GM21423 (cell line): Measurements from ENCODE around the gene MAPRE3.

Source experiments
- ATAC-seq: cut with Tn5 transposase; IDR thresholded peaks from one replicate; pipeline ENCODE4 v1.9.1; 2021; ENCODE audit warnings: mild to moderate bottlenecking, moderate library complexity; ENCODE audit not compliant: unreplicated experiment

The MAPRE3 gene

GRCh38 chr2:27009716-27010115 is 39.3 kb downstream of the MAPRE3 start:
- no peak for ATAC-seq

DNA sequence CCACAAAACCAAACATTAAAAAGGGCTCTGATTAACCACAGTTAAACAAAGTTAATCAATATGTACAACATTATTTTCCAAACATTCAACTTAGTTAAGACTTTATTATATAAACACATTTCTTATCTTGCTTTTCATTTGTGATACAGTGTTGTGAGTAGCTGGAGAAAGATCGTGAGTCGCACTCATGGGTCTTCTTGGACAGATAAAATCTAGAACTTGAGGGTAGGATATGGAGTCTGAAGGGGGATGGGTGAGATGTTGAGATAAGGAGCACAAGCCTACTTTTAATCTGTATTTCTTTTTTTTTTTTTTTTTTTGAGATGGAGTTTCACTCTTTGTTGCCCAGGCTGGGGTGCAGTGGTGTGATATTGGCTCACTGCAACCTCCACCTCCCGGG is 39.7 kb downstream of the MAPRE3 start:
- ATAC-seq: no peak

GRCh38 chr2:27013738-27014137 is 43.3 kb downstream of the MAPRE3 start:
- no peak for ATAC-seq

- ATAC-seq: no peak
Observed at GRCh38 chr2:27014771-27015433, 44.5 kb downstream of the MAPRE3 start.

DNA sequence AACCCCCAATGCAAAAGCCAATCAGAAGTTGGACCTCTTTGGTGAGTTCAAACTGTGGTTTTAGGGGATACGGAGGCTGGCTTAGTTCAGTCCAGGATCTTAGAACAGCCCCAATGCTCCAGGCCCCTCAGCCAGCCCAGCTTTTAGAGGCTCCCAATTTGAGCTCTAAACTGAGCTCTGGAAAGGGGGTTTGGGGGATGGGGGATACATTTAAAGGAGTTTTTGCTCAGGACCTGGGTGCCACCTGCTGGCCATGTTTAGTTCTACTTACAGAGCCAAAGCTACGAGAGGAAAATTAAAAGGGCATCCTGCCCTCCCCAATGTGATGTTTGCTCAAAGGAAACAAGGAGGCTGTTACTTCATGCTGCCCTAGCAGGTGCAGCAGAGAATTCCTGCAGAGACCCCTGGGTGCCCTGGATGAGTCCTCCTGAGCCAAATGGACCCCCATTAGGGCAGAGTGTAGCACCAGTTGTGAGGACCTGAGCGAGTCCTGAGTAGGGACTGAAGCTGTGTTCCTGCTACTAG is 46.4 kb downstream of the MAPRE3 start:
- ATAC-seq: no peak

DNA sequence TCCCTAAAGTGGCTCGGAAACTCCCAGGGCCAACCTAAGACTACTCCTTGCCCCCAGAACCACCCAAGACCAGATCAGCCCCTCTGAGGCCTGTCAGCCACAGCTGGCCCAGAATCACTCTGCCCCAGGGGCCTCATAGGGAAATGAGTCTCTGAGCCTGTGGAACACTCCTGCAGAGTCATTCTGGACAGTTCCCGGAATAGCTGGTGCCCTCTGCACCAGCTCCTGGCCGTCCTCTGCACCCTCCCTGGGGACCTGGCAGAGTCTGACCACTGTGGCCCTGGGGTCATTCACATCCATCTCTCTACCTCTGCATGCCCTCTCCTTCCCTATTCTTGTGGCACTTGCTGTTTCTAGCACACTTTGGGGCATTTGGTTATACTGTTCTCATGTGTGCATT is 47.7 kb downstream of the MAPRE3 start:
- ATAC-seq: no peak

- ATAC-seq: no peak
Observed at GRCh38 chr2:27019459-27019858, 49.0 kb downstream of the MAPRE3 start.

DNA sequence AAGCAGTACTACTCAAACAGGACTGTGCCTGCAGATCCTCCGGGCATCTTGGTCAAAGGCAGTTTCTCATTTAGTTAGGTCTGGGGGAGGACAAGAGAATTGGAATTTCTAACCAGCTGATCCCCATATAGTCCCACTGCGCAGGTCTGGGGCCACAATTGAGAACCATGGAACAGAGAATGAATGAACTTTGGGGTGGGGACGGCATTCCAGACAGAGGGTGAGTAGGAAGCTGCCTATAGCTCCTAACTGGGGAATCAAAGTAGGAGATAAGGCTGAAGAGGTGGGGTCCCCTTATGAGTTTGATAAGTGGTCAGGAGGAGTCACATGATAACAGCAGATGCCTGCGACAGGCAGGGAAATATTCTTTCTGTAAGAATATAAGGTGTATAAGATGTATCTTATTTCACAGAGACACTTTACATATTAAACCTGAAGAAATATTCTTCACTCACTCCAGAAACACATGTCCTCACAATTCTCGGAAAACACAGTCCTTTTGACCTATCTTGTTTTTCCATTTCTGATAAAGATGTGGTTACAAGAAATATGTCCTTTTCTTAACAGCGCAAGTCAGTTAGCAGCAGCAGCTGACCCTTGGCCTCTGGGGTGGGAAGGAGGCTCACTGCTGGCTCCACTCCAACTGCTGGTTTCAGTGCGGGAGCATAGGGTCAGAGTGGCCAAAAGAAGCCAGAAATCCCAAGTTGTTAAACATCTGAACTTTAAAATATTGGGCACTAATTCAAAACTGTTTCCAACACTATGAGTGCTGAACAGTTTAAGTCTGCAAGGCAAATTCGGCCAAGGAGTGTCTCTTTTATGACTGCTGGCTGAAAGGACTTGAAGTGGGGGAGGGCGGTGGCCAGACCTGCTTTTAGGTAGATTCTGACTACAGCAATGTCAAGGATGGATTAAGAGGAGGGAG is 49.8 kb downstream of the MAPRE3 start:
- ATAC-seq: no peak

DNA sequence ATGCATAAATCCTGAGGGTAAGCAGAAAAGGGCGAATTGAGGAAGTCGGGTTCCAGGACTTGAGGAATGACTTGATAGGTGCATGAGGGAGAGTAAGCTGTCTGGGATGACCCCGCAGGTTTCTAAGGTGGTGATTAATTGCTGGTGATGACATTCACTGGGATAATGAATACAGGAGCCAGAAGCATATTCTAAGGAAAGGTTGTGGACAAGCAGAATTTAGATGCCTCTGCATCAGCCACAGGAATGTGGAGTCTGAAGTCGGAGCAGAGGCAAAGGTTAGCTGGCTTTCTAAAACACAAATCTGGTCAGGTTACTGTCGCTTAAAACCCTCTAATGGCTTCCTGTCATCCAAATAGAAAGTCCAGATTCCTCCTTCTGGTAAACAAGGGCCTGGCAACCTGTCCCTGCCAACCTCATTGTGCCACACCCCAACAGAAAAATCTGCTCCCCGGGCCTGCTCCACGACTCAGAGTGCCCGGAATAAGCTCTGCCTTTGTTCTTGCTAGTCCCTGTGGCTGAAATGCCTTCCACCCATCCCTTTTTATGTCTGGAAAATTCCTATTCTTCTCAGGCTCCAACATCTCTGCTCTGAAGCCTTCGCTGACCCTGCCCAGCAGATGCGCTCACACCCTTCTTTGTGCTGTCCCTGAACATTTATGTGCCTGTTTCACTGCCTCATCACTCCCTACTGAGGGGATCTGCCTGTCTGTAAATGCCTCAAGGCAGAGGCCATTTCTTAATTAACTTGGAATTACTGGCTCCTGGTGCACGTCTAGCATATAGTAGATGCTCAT is 51.0 kb downstream of the MAPRE3 start:
- ATAC-seq: no peak

- ATAC-seq: no peak
Observed at GRCh38 chr2:27023740-27024139, 53.3 kb downstream of the MAPRE3 start.

DNA sequence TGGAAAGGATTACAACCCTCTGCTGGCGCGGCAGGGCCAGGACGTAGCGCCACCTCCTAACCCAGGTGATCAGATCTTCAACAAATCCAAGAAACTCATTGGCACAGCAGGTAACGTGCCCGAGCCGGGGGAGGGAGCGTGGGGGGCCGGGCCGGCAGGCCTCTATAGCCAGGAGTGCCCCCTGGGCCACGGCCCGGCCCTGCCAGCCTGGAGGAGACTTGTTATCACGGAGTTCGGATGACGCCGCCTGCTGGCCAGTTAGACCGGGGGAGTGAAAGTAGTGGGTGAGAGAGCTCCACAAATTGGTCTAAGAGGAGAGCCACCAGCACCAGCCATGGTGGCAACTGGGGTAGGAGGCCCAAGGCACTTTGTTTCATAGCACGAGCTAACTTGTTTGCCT is 53.8 kb downstream of the MAPRE3 start:
- no peak for ATAC-seq

DNA sequence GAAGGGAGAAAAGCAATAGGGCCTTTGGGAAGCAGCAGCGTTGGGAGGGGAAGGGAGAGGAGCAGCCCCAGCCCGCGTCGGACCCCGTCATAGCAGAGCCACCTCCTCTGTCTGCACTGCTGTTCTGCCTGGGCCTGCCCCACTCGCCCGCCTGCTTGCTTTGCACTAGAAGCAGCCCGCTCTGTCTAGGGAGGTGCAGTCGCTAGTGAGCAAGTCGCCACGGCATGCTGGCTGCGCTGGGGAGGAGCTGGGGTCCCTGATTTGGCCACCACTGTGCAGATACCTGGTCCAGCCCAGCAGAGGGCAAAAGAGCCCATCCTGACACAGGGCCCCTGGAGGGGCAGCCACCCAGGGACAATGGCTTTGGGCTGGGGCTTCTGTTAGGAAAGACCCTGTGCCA is 54.4 kb downstream of the MAPRE3 start:
- no peak for ATAC-seq

DNA sequence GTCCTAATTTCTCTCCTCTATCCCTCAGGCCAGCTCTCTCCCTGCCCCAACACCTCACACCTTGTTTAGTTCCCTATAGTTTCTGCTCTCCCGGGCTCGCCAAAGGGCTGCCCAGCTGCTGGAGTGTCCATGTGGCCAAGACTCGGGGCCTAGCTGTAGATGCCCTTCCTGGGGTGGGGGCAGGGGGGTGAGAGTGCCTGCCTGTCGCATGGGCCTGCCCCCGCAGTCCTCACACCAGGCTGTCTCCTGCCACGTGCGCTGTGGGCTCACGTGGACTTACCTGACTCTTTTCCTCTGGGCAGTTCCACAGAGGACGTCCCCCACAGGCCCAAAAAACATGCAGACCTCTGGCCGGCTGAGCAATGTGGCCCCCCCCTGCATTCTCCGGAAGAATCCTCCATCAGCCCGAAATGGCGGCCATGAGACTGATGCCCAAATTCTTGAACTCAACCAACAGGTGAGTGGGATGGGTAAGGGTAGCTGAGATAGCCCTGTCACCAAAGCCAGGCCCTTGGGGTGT is 54.9 kb downstream of the MAPRE3 start:
- ATAC-seq: no peak

- ATAC-seq: no peak
Observed at GRCh38 chr2:27025861-27026851, 55.7 kb downstream of the MAPRE3 start.

GRCh38 chr2:27027211-27027651 is 56.8 kb downstream of the MAPRE3 start:
- ATAC-seq: no peak

GRCh38 chr2:27029051-27029450 is 58.6 kb downstream of the MAPRE3 start:
- no peak for ATAC-seq

- ATAC-seq: peak; percentile 95
Observed at GRCh38 chr2:27032495-27033252, 62.2 kb downstream of the MAPRE3 start, which contains the start of gene TMEM214. TMEM214 (plus strand) TSS chr2:27032965; CDS start chr2:27033016, 51 bp downstream.

DNA sequence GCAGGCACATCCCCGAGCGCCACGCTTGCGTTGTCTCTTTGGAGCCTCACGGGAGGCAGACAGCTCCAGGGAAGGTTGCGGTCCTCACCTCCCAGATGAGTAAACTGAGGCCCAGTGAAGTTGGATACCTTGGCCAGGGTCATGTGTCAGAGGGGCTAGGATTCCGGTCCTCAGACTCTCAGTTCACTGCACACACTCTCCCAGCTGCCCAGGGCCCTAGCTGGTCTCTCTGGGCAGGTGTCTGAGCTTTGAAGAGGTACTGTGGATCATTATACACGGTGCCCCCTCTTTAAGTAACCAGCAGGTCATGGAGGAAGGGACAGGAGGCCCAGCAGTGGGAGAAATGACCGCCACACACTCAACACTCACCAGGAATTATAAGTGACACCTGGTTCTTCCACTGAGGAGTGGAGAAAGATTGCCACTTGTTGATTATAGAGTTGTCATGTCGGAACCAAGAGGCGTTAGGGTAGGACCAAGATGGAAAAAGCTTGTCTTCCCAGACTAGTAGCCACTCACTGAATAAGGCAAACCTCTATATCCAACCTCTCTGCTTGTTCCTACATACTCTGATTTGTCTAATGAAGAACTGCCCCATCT is 62.9 kb downstream of the MAPRE3 start:
- no peak for ATAC-seq
